Kidney glomerular epithelial cell (primary cell): ENCODE measurements around the gene BMF.

Source experiments
- DNase-seq: peaks from one replicate; lab custom pipeline; 2025; lab: John Stamatoyannopoulos, UW

BMF gene

GRCh38 chr15:40103864-40104271, 4.8 kb downstream of the BMF start:
- DNase-seq, result no peak

GRCh38 chr15:40102897-40103858, 5.5 kb downstream of the BMF start:
- DNase-seq, result peak; percentile 15

GRCh38 chr15:40100947-40101905, 7.5 kb downstream of the BMF start:
- DNase-seq, result no peak

GRCh38 chr15:40100123-40100946, 8.3 kb downstream of the BMF start:
- no peak for DNase-seq

- peak; percentile 92 for DNase-seq
Measured at GRCh38 chr15:40098489-40099261, 10.0 kb downstream of the BMF start.

- DNase-seq, result no peak
Measured at GRCh38 chr15:40097968-40098476, 10.7 kb downstream of the BMF start.

GRCh38 chr15:40097096-40097967, 11.3 kb downstream of the BMF start:
- no peak for DNase-seq

GRCh38 chr15:40096094-40096891, 12.4 kb downstream of the BMF start:
- peak; percentile 47 for DNase-seq

GRCh38 chr15:40095371-40096093, 13.1 kb downstream of the BMF start:
- DNase-seq, result no peak

- no peak for DNase-seq
Measured at GRCh38 chr15:40094156-40094555, 14.5 kb downstream of the BMF start.

- no peak for DNase-seq
Measured at GRCh38 chr15:40092979-40093869, 15.5 kb downstream of the BMF start.

- DNase-seq, result peak; percentile 74
Measured at GRCh38 chr15:40092256-40092978, 16.3 kb downstream of the BMF start.

GRCh38 chr15:40091861-40092255, 16.8 kb downstream of the BMF start:
- no peak for DNase-seq

- DNase-seq, result no peak
Measured at GRCh38 chr15:40090774-40091455, 17.8 kb downstream of the BMF start.

- DNase-seq, result peak; percentile 60
Measured at GRCh38 chr15:40088929-40089755, 19.5 kb downstream of the BMF start.
